GM12872 (cell line): ENCODE measurements around the gene LTBP1.

Experiments used
- CTCF ChIP-seq: IDR thresholded peaks from 3 replicates; pipeline ENCODE4 v1.5.1; 2011; ENCODE audit warnings: low read depth, mild to moderate bottlenecking, low read length, moderate library complexity; ENCODE audit not compliant: insufficient read depth

The LTBP1 gene

DNA sequence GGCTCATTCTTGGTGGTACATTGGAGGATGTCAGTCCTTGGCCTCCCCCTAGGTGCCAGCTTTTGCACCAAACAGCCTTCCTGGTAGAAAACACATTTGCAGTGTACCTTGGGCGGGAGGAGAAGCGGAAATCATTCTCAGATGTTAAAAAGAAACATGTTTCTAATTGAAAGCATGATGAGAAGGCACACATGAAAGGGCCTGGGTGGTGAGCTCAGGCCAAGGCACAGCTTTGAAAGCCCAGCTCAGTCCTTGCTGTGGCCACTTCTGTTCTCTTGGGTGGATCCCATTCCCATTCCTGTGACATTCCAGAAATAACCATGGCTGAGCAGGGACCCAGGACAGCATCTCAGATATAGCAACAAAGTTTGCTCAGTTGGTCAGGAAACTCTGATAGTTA lies 71.5 kb downstream of the LTBP1 start:
- no peak for TF ChIP-seq CTCF

DNA sequence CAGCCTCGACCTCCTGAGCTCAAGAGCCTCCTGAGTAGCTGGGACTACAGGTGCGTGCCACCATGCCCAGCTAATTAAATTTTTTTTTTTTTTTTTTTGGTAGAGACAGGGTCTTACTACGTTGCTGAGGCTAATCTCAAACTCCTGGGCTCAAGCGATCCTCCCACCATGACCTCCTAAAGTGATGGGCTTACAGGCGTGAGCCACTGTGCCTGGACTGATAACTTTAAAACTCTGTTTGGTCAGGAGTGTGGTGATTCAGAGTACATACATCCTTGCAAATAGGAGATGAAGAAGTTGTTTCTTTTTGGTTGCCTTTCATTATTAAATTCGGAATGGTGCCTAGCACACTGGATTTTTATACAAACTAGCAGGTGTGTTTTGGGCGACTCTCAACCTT lies 73.0 kb downstream of the LTBP1 start:
- TF ChIP-seq CTCF = no peak

- TF ChIP-seq CTCF = no peak
Measured at GRCh38 chr2:33020883-33021282, 74.1 kb downstream of the LTBP1 start.

- TF ChIP-seq CTCF = no peak
Measured at GRCh38 chr2:33021542-33022227, 74.9 kb downstream of the LTBP1 start.

- TF ChIP-seq CTCF = no peak
Measured at GRCh38 chr2:33022395-33022985, 75.7 kb downstream of the LTBP1 start.

DNA sequence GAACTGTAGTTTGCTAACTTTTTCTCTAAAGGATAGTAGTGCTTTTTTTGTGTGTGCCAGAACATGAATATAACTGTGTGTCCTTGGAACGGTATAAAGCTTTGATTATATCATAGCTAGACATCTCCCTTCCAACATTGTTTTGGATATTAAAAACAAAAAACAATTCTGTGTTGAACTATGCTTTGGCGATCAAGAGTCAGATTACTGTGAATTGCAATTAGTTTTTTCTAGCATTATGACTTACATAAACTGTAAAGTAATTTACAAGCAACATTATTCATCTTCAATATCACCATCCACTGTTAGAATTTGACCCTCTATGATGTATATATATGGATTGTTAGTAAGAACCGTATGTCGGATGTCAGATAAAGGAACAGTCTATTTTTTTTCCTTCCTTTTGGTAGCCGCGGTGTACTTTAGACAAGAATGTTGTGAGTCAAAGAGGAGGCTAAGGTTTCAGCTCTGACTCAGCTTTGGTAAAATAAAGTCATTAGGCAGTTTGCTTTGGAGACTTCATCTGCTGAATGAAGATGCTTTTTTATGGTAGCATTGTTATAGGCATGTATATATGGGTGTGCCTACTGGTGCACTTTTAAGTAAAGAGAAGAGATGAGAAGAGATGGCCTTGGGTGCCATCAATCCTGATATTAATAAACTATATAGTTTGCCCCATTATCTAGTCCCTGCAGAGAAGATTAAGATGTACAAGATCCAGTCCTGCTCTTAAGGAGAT lies 76.4 kb downstream of the LTBP1 start:
- no peak for TF ChIP-seq CTCF

DNA sequence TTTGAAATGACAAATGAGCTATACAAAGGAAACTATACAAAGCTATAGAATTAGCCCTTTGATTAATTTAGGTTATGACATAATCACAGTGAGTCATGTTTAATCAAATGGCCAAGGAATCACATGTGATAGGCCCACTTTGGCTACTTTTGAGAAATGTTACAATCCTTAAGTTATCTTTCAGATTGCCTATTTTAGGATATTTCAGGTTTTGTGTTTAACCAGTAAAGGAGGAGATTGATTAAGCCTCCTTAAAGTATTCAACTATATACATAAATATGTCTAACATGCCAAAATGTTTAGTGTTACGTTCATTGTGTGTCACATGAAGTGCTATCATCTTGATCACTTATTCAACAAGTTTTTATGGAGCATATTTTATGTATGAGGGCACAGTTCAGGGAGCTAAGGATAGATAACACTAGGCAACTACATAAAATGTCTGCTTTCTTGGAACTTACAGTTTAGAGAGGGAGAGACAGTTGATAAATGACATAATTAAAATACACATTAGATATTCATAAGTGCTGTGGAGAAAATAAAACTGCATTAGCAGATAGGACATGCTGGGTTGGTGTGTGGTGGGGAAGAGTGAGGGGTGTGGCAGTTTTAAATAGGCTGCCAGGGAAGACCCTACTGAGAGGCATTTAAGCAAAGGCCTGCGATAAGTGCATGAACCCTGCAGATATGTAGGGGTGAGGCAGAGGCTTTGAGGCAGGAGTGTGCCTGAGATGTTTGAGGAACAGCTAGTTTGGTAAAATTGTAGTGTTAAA lies 77.2 kb downstream of the LTBP1 start:
- TF ChIP-seq CTCF = no peak
